Measurements from ENCODE around the gene LRRC7.
"Not testable (repeated sequence)": the region's sequence is repeated elsewhere in the genome, so short reads cannot be mapped to it uniquely, and the experiment has no call there.

Gene LRRC7

DNA sequence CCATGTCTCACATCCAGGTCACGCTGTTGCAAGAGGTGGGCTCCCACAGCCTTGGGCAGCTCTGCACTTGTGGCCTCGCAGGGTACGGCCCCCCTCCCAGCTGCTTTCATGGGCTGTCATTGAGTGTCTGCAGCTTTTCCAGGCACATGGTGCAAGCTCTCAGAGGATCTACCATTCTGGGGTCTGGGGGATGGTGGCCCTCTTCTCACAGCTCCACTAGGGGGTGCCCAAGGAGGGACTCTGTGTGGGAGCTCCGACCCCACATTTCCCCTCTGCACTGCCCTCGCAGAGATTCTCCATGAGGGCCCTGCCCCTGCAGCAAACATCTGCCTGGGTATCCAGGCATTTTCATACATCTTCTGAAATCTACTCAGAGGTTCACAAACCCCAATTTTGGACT, 219.4 kb downstream of the LRRC7 start:
- DNase-seq: no peak

DNA sequence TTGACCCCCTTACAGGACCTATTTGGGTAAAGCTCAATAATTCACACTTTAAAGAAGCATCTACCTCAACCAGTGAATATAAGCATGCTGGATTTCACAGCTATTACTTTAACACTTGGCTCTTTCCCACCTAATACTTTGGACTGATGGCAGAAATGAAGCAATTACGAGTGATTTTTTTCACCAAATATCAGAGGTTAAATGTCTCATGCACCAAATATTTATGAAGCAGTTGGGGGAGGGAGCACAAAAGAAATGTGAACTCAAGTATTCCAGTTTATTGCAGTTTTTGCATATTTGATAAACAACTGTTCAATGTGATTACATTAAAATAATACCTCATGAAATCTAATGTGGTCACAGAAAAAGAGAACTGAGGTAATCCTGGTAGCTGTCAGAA, 223.6 kb downstream of the LRRC7 start:
- no peak for DNase-seq

DNA sequence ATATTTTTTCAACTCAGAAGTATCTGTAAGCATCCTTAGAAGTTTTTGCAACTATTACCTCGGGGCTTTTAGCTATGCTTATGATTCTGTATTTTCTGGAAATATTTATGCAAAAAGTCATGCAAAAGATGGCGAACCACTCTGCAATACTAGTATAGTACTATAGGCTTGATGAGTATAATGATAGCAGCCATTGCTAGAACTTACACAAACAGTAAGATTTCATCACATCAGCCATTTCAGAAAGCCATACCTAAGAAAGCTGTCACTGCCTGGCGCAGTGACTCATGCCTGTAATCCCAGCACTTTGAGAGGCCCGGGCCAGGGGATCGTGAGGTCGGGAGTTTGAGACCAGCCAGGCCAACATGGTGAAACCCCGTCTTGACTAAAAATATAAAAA, 227.1 kb downstream of the LRRC7 start:
- no peak for DNase-seq

DNA sequence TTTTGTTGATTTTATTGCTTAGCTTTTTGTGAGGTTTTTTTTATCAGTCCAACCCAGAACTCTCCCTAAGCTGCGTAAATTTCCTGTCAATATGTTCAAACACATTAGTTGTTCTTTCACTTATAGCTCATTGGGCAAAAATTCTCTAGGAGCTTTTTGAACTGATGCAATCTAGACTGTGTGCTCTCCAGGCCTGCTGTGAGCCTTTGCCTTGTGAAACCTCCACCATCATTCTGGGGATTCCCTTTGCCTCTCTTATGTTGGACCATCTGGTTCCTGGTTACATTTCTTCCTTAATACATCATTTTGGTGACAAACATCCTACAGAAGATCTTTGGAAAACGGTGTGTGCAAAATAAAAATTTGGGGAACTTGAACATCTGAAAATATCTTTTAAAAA, 247.2 kb downstream of the LRRC7 start:
- DNase-seq: no peak

DNA sequence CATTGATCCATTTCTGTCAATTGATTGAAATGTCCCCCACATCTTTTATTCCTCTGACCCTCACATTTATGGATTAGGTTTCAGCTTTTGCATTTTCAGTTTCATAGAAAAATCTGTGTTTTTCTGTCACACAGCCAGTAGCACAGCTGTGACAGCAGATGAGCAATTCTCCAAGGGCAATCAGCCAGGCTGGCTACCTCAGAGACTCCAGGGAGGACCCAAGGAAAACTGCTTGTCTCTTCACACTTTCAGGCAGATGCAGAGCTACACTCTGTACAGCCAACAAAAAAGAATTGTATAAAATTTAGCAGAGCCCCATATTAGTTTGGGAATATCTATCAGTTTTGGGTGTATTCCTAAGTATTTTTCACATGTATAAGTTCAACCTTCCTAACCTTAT, 257.2 kb downstream of the LRRC7 start:
- no peak for DNase-seq

DNA sequence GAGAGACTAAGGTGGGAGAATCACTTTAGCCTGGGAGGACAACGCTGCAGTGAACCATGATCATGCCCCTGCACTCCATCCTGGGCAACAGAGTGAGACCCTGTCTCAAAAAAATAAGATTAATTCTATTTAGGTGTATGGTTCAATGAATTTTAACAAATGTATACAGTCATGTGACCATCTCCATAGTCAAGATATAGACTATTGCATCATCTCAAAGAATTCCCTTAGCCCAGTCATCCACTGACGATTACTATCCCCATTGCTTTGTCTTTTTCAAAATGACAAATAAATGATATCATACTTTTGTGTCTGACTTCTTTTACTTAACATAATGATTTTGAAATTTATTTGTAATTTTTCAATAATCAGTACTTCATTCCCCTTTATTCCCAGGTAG, 260.0 kb downstream of the LRRC7 start:
- no peak for DNase-seq

DNA sequence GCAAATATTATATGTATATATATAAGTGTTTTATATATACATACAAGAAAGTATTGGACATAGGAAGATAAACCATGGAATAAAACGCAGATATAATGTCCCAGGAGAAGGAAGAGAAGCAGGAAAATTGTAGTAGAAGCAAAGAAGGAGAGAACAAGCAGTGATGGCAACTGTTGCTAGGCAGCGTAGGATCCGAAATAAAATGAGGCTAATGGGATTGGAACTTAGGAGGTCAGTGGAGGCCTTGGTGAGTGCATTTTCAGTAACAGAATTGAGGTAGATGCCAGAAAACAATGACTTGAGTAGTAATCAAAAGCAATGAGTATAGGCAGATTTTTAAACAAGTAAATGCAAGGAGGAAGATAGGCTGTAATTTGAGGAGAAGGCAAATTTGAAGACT, 265.8 kb downstream of the LRRC7 start:
- DNase-seq: no peak

DNA sequence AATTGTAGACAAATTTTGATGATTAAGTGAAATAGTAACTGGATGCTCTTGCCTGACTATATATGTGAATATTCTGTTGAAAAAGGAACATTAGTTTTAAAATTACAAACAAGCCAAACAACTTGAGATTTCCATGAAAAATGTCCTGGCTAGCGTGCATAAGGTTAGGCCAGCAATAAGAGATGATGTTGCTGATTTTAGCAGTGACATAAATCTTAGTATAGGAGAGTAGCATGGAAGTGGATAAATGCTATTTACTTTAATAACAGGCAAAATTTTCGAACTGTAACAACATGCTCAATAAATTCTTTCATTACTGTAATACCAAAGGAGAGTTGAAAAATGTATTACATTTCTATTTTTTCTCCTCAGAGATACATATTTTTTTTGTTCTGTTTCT, 266.6 kb downstream of the LRRC7 start:
- no peak for DNase-seq

DNA sequence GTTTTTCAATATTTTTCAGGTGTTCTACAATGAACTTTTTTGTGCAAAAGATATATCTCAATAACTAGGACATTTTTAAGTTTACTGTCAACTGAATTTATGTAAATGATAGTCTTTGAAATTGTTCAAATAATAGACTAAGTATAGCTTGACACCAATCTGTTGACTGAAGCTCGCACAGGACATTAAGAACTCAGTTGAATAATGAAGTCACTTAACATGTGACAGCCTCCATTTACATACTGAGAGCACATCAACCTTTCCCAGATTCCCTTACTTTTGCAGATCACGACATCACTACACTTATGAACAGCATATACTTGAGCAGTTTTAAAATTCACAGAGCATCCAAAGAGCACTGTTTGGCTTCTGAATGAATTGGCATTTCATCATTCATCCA, 268.2 kb downstream of the LRRC7 start:
- DNase-seq: no peak

DNA sequence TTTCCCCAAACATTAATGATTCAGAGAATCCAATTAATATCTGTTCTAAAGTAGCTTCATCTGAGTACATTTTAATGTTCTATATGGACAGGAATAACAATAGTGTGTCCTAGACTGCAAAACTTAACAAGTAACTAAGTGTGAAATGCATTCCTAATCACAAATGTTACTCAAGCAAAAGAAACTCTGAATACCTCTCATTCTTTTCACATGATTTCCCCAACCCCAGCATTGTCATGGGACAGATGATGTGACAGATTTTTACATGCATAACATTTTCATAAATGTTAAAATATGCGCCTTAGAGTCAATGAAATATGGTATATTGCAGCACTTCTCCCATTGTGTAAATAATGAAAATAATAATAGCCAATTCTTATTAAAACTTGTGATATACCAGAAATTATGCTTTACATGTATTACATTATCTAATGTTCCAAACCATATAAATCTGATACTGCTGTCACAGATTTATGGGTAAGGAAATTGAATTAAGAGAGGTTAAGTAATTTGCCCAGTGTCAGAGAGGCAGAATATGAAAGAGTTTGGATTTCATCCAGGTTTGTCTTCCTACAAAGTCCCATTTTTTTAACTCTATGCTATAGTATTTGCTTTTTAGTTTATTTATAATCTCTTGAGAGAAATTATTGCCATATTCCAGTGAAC, 269.4 kb downstream of the LRRC7 start:
- DNase-seq: no peak

DNA sequence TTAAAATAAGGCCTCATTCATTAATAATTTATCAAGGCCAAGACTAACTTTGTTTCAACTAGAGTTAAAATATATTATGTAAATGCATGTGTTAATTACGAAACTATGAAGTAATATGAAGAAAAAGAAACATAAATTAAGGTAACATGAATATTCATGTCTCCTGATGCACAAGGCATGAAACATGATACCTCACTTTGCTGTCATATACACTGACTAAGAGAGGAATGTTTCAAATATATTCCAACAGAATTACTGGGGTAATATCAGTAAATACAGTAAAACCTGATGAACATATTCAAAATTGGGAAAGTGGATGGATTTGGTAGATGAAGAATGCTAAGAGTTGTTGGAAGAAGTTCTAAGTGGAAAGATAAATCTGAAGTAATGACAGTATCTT, 274.6 kb downstream of the LRRC7 start:
- DNase-seq: no peak

DNA sequence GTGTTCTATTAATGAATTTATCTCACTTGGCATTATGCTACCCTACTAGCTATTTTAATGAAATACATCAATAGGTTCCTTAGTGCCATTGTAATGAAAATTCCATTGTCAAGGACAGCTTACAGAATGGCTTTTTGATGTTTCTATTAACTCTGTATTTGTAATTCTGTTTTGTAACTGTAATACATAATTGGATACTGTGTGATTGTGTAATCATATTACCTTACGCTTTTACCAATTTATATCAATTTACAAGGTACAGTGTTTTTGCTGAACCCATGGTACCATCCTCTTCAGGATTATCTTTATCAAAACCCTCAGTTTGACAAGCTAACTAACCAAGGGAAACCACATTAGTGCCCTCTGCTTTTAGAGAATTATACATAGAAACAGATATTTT, 277.9 kb downstream of the LRRC7 start:
- DNase-seq: no peak

DNA sequence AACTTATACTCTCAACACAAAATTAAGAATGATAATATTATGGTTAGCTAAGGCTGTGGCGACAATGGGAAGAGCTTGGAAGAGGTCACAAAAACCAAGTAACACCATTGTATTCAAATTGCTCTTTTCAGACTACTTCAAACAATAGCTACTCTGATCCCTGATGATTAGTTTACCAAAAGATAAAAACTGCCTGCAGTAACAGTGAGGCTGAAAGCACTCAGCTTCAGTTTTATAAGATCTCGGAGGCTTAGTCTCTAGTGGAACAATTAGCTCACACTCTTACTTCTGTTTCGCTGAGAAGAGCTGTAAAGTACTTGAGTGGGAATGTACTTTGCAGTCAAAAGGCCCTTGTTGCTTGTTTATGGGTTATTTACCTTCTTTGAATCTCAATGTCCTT, 278.5 kb downstream of the LRRC7 start:
- no peak for DNase-seq

DNA sequence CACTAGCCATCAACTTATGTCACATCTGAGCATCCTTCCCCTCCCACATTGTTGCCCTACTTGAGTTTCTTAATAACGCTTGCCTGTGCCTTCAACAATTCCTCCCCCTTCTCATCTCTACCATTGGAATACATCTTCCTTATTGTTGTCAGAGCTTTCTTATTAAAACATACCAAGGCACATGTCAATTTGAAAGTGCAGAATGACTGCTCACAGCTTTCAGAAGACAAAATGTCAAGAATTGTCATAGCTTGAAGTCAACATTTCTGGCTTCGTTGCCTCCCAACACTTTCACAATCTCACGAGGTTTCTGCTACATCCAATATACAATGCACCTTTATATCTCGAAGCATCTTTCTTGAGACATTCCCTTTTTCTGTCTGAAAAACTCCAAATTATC, 279.9 kb downstream of the LRRC7 start:
- DNase-seq: no peak

DNA sequence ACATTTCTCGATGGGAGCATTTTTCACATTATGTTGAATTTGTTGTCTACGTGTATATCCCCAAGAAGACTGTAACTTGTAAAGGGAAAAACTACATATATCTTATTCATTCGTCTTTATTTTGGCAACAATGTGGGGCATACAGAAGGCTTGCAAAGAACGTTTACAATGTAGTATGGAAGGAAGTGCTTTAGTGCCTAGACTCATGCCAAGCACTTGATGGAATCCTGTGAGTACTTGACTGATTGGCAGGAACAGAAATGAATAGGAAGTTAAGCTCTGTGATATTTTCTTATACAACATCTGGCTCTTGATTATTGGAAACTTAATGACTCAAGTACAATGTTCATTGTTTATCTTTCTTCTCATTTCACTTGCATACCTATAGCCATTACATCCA, 284.4 kb downstream of the LRRC7 start:
- DNase-seq: no peak

DNA sequence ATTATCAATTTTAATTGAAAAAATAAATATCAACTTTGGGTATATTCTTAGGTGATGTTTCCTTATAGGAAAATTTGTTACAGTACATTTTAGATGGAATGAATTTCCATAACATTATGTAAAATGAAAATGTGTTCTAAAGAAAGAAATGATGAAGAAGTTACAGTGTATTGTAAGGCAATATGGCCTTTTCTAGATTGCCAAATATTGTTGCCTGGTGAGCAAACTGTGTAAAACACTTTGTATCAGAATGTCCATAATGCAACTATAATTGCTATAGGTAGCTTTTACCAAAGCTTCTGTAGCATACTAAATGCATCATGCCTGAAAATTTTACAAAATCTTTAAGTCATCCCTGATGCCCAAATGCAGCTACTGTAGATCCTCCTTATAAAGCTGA, 285.0 kb downstream of the LRRC7 start:
- DNase-seq: no peak

DNA sequence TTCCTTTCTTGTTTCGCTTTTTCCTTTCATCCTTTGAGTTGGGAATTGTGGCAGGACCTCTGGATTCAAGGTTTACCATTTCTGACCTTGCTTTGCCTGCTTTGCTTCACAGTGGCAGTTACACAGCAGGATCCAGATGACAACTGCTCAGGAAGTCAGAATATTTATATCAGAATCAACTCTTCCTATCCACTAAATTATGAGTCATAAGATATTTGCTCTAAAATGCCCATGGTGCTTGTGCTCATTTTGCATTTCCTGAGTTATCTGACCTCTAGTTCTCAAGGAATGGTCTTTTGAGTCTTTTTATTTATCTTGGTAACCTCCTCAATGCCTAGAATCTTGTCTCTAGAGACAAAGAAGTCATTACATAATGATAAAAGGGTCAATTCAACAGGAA, 290.8 kb downstream of the LRRC7 start:
- no peak for DNase-seq

DNA sequence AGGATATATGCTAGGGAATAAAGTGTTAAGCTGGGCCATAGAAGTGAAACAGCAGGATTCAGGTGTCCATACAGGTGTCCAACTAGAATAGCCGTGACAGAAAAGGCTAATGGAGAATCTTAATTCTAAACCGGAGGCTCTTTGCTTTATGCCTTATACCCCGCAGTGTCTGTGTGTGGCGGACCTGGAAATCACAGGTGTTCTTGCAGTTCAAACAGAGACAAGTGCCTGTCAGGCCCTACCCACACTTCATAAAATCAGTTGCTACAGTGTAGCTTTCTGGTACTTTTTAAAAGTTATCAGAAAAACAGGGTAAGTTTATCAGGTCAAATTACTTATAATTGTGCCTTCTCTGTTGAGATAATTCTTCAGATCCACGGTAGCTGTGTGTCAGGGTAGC, 293.9 kb downstream of the LRRC7 start:
- DNase-seq: no peak

DNA sequence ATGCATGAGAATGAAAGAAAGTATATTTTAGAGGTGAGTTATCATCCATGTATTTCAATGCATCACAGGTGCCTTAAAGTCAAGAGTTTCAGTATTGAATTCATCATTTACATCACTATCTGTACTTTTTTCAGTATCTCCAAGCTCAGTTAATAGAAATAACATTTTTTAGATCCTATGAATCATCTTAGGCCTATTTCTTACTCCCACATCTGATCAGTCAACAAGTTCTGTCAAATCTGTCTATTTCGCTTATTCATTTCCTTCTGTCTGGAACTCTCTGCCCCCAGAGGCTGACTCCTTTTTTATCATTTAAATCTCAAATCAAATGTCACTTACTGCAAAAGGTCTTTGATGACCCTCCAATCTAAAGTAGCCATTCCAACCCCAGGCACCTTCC, 295.2 kb downstream of the LRRC7 start:
- DNase-seq: no peak

DNA sequence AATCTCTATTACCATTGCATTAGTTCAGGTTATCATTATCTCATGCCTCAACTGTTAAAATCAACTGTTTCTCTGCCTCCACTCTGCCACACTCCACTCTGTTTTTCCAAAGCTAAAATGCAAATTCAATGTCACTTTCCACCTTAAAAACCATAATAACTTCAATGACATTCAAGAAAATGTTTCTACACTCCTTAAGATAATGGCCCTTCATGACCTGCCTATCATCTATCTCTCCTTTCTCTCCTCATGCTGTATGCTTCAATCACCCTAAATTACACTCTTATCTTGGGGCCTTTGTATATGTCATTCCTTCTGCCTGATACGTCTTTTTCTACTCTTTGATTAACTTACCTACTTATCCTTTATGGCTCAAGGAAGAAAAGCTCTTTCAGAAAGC, 296.0 kb downstream of the LRRC7 start:
- no peak for DNase-seq

DNA sequence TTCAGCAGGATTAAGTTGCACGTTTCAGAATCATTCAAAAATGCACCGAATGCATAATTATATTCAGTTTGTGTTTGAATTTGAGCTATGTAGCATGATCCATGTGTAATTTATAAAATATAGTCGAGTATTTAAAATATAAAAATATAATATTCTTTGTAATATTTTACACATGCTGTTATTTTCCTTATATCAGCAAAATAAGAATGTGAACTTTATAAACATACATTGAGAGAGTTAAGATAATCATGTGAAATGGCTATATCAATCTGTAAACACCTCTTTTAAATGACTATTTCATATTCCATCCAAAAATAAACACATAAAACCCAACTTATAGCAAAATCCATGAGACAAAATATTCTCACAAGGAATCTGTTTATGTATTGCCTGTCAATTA, 303.7 kb downstream of the LRRC7 start:
- no peak for DNase-seq

DNA sequence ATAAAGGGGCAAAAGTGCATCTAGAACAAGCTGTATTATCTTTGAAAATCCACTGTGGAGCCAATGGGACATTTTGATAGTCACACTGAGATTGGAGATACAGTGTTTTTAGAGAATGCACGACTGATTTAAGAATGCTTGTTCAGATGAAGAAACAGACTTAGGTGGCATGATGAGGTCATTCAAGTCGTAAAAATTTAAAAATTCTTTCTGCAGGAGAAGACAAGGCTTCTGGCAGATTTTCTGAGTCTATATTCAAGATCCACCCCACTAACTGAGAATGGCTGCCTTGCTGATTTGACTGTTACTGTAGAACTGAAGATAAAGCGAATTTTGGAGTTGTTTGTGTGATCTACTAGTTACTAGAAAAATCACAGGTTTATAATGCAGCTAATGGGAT, 310.6 kb downstream of the LRRC7 start:
- no peak for DNase-seq

DNA sequence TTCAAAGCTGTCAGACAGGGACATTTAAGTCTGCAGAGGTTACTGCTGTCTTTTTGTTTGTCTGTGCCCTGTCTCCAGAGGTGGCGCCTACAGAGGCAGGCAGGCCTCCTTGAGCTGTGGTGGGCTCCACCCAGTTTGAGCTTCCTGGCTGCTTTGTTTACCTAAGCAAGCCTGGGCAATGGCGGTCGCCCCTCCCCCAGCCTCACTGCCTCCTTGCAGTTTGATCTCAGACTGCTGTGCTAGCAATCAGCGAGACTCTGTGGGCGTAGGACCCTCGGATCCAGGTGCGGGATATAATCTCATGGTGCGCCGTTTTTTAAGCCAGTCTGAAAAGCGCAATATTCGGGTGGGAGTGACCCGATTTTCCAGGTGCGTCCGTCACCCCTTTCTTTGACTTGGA, 320.3 kb downstream of the LRRC7 start:
- DNase-seq: not testable (repeated sequence)

DNA sequence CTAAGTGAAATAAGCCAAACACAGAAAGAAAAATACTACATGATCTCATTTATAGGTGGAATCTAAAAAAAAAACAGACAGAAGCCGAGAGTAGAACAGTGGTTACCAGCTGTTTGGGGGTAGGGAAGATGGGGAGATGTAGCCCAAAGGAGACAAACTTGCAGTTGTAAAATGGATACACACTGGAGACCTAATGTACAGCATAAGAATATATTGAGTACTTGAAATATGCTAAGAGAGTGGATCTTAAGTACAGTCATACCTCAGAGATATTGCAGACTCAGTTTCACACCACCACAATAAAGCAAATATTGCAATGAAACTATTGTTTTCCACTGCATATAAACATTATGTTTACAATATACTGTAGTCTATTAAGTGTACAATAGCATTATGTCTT, 320.9 kb downstream of the LRRC7 start:
- no peak for DNase-seq

DNA sequence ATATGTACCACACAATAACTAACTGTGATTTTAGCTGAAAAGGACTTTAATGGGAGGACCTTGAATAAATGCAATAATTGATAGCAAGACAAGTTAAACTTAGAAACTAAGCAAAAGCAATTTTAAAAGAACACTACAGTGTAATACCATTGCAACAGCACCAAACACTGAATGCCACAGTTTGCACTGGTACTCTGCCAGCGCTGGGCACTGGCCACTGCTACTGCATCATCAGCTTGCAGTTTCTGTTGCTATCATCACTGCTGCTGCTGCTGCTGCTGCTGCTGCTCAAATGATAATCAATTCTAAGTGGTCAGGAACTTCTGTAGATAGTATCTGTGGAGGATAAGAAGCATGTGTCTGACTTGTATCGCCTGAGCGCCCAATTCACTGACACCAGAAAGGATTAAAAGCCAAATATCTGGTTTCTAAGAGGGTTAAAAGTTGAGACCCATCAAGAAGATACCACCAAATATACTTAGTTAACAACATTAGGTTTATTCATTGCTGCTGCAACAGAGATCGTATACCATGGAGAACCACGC, 330.8 kb downstream of the LRRC7 start:
- DNase-seq: no peak
